NCI-H510A treated with DMSO at 0.1 percent for 48 hours (cell line): ENCODE results near the gene DUSP22.

Experiments used
- DNase-seq: peaks from one replicate; lab custom pipeline; 2025; lab: John Stamatoyannopoulos, UW

DUSP22 gene

GRCh38 chr6:297571-298232 lies 5.4 kb downstream of the DUSP22 start:
- DNase-seq, result no peak

- no peak for DNase-seq
Observed at GRCh38 chr6:298233-299103, 6.2 kb downstream of the DUSP22 start.

GRCh38 chr6:299104-299980 lies 7.1 kb downstream of the DUSP22 start:
- no peak for DNase-seq

- no peak for DNase-seq
Observed at GRCh38 chr6:300026-300425, 7.7 kb downstream of the DUSP22 start.

- no peak for DNase-seq
Observed at GRCh38 chr6:300494-301198, 8.4 kb downstream of the DUSP22 start.

- DNase-seq, result no peak
Observed at GRCh38 chr6:301526-301925, 9.2 kb downstream of the DUSP22 start.

GRCh38 chr6:301929-302705 lies 9.8 kb downstream of the DUSP22 start:
- DNase-seq, result no peak

- no peak for DNase-seq
Observed at GRCh38 chr6:302760-303159, 10.5 kb downstream of the DUSP22 start.

- DNase-seq, result no peak
Observed at GRCh38 chr6:303263-303662, 11.0 kb downstream of the DUSP22 start.

- no peak for DNase-seq
Observed at GRCh38 chr6:303948-304558, 11.8 kb downstream of the DUSP22 start.

GRCh38 chr6:304833-305370 lies 12.6 kb downstream of the DUSP22 start:
- DNase-seq, result no peak

GRCh38 chr6:305371-306206 lies 13.3 kb downstream of the DUSP22 start:
- no peak for DNase-seq

- no peak for DNase-seq
Observed at GRCh38 chr6:306641-307061, 14.4 kb downstream of the DUSP22 start.

GRCh38 chr6:307065-307814 lies 15.0 kb downstream of the DUSP22 start:
- DNase-seq, result no peak

GRCh38 chr6:307874-308273 lies 15.6 kb downstream of the DUSP22 start:
- no peak for DNase-seq

- DNase-seq, result no peak
Observed at GRCh38 chr6:308307-308706, 16.0 kb downstream of the DUSP22 start.

- DNase-seq, result no peak
Observed at GRCh38 chr6:308768-309167, 16.5 kb downstream of the DUSP22 start.

- DNase-seq, result no peak
Observed at GRCh38 chr6:309947-310346, 17.7 kb downstream of the DUSP22 start.

GRCh38 chr6:310671-311070 lies 18.4 kb downstream of the DUSP22 start:
- DNase-seq, result no peak
